Ovary (tissue), 9 donors: Measurements from ENCODE around the gene JUND. TPM values are rescaled to one million over a fixed set of nuclear protein-coding genes. Genes with fewer than 3 reads are reported as not detected.

Source experiments
- DNase-seq, 5 donors: peaks; one replicate each; pipeline ENCODE4 v3.0.0-alpha.2; 2019 to 2020
- H3K27ac ChIP-seq, 2 donors: fragments of 200-600 bp; one replicate each; pipeline versions ENCODE4 v1.5.1 to v1.8.0; 2019 to 2022
- H3K27me3 ChIP-seq: fragments of 200-600 bp; one replicate; pipeline ENCODE4 v1.8.0; 2022
- H3K36me3 ChIP-seq: fragments of 200-600 bp; sonication (generic); one replicate; pipeline ENCODE4 v1.5.1; 2019
- H3K4me1 ChIP-seq: one replicate; pipeline ENCODE4 v1.8.1; 2013; ENCODE audit warnings: mild to moderate bottlenecking, moderate library complexity; ENCODE audit not compliant: insufficient read depth
- H3K4me3 ChIP-seq: fragments of 200-600 bp; sonication (generic); one replicate; pipeline ENCODE4 v1.5.1; 2017
- H3K9me3 ChIP-seq, 2 donors: fragments of 200-600 bp in 1 of 2; sonication (generic) in 1 of 2; one replicate each; pipeline versions ENCODE4 v1.5.1 to v1.8.1; 2013 to 2019; ENCODE audit warnings: mild to moderate bottlenecking in 1 of 2, moderate library complexity in 1 of 2
- CTCF ChIP-seq, 3 donors: fragments of 450-650 bp in 2 of 3; fragments of 200-600 bp in 1 of 3; IDR thresholded peaks; one replicate each; pipeline versions ENCODE4 v1.5.1 to v1.8.0; 2016 to 2022; ENCODE audit warnings: antibody characterized with exemption in 3 of 3, mild to moderate bottlenecking in 1 of 3
- EP300 ChIP-seq: sonication (generic); formaldehyde crosslinking; IDR thresholded peaks from one replicate; pipeline ENCODE4 v1.6.1; 2017; ENCODE audit warnings: antibody characterized with exemption
- POLR2A ChIP-seq: fragments of 450-650 bp; IDR thresholded peaks from one replicate; pipeline ENCODE4 v1.6.1; 2017; ENCODE audit warnings: antibody characterized with exemption, mild to moderate bottlenecking, moderate library complexity
- WGBS, 3 donors: extraction: QIAGEN DNeasy Blood & Tissue Kit in 1 of 3; methylation state at CpG; one replicate each; pipeline versions ENCODE4 v1.1.5 to v1.1.7; 2013 to 2017; 5-methylcytosine and 5-hydroxymethylcytosine counted together
- intact Hi-C, 4 donors: fragments of 100-400 bp; cut with DNase I; formaldehyde crosslinking; loops; one replicate each; pipeline versions ENCODE4 v1.11.0 to v1.15.1; 2022 to 2023
- polyA plus RNA-seq, 2 donors: library from polyadenylated mRNA; stranded (reverse); fragments of 200-250 nt in 1 of 2; fragments of 350-450 nt in 1 of 2; fragmentation: Illumina TruSeq in 1 of 2; extraction: RNeasy Lipid Tissue Mini Kit (QIAGEN cat#74804) in 1 of 2; gene quantifications; one replicate each; pipeline ENCODE4 v1.2.3, GENCODE V29; 2013 to 2014
- total RNA-seq, 7 donors: library from RNA; depleted of rRNA in 2 of 7; stranded (reverse); fragments of >200 nt in 2 of 7; fragmentation: NEBNext Ultra II Directional in 3 of 7; extraction: Animal tissue kit (Norgen Biotek cat#: 25700) in 3 of 7; gene quantifications; one replicate each; pipeline versions ENCODE4 v1.1.0 to v1.2.4, GENCODE V29; 2016 to 2023
- donor health status: DM: no; HTN: no; CAD: no; lungs with moderate emphysema.
- donor health status: DM: no; HTN: no; CAD: no.
- donor health status: Bipolar disorder and iron deficiency.
- donor health status: DM: yes; HTN: yes; CAD: no.
- donor health status: DM: no; HTN: no; CAD: no.
- donor health status: DM: yes; HTN: yes; CAD: no.

The JUND gene
- total and polyA plus RNA-seq, 9 donors: 95.2 to 1,260 (median 412) TPM

GRCh38 chr19:18322318-18322758 is 40.9 kb upstream of the JUND start:
- DNase-seq: peak in 1 of 5 donors; percentile 45
- Histone ChIP-seq H3K36me3 (no peaks in the 10 kb centered on the region), H3K27me3 (no peaks in the 10 kb centered on the region), H3K4me1 (peaks cover 5% of the 10 kb centered on the region), H3K4me3 (peak overlapping the region; percentile 90), H3K9me3 (no peaks in the 10 kb centered on the region), H3K27ac (peak overlapping the region in 1 of 2 donors; percentile 51)
- 2 to 3% (median 3%) methylated on average over 7 of the region's 7 CpGs for WGBS, 3 donors
- TF ChIP-seq POLR2A (no peak), CTCF (IDR thresholded peaks at IDR 0.05) (no peak), EP300 (no peak)
- intact Hi-C loops: loop anchor here in 3 of 4 donors (2.0 kb wide), 3 partner anchors 18 to 44 kb away; partner anchors contain the start of gene JUND (in 2 of the 3)

GRCh38 chr19:18321734-18322102 is 40.3 kb upstream of the JUND start:
- 25 to 36% (median 25%) methylated on average over 9 of the region's 9 CpGs for WGBS, 3 donors
- no peak for TF ChIP-seq POLR2A
- no peak for TF ChIP-seq EP300
- no peak for TF ChIP-seq CTCF (IDR thresholded peaks at IDR 0.05)
- Histone ChIP-seq H3K4me3 (no peak overlapping the region), H3K36me3 (no peaks in the 10 kb centered on the region), H3K27ac (no peak overlapping the region), H3K27me3 (no peaks in the 10 kb centered on the region), H3K4me1 (peaks cover 5% of the 10 kb centered on the region), H3K9me3 (no peaks in the 10 kb centered on the region)
- intact Hi-C loops: loop anchor here in 3 of 4 donors (2.0 kb wide), 3 partner anchors 17 to 43 kb away; partner anchors contain the start of gene JUND (in 2 of the 3)
- no peak for DNase-seq

GRCh38 chr19:18320865-18321733 is 39.7 kb upstream of the JUND start:
- no peak for DNase-seq
- Histone ChIP-seq H3K36me3 (no peaks in the 10 kb centered on the region), H3K27me3 (no peaks in the 10 kb centered on the region), H3K4me1 (peaks cover 5% of the 10 kb centered on the region), H3K9me3 (no peaks in the 10 kb centered on the region), H3K27ac (no peak overlapping the region), H3K4me3 (no peak overlapping the region)
- WGBS, 3 donors: 72 to 74% (median 73%) methylated on average over 14 of the region's 14 CpGs
- TF ChIP-seq POLR2A (no peak), EP300 (no peak), CTCF (IDR thresholded peaks at IDR 0.05) (no peak)
- intact Hi-C loops: no loop called here

GRCh38 chr19:18319591-18320135 is 38.2 kb upstream of the JUND start:
- 88 to 93% (median 90%) methylated on average over 7 of the region's 7 CpGs for WGBS, 3 donors
- H3K36me3 ChIP-seq: no peaks in the 10 kb centered on the region
- no peaks in the 10 kb centered on the region for H3K27me3 ChIP-seq
- no peak overlapping the region for H3K27ac ChIP-seq
- H3K4me3 ChIP-seq: no peak overlapping the region
- no peaks in the 10 kb centered on the region for H3K9me3 ChIP-seq
- no peak for DNase-seq
- peaks cover 5% of the 10 kb centered on the region for H3K4me1 ChIP-seq
- intact Hi-C loops: no loop called here
- TF ChIP-seq CTCF (IDR thresholded peaks at IDR 0.05) (no peak), POLR2A (no peak), EP300 (no peak)
